ENCODE results near the gene ZNF468.
A peak's percentile ranks its signal among the peaks of the same experiment; 100 is the strongest.
"Not testable (repeated sequence)": the region's sequence is repeated elsewhere in the genome, so short reads cannot be mapped to it uniquely, and the experiment has no call there.

The ZNF468 gene

DNA sequence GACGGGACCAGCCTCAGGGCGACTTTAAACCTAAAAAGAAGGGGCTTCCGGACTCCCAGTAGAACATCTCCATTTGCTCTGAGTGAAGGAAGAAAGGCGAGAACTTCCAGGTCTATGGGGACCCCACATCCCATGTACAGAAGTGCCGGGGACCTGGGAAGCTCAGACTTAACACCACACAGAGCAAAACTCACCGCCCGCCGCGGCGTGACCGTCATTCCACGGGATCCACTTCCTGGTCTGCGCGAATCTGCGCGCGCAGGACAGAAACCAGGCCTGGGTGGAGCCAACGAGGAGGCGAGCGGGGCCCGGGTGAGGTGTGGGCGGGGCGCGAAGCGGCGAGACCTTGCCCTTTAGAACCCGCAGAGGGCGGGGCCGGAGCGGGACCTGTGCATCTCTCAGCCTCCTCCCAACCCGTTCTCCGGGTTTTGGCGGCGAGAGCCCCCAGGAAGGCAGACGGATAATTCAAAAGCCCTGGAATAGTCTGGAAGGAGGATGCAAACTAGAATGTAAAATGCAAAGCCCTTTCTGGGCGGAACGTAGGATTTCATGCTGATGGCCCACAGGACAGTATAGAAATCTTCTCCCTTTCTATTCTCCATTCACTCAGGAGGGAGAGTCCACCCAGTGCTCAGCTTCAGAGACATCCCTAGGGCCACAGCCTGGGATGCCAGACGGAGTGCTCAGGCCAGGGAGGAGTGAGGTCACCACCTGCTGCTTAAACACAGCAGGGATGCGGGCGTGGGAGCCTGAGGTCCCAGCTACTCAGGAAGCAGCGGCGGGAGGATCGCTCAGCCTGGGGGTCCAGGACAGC is at the start of gene ZNF468:
Gene ZNF468, minus strand, starts transcription at position 242 of the 814 bp plus-strand sequence. CDS start 3,347 bp downstream, outside the sequence.
- DNase-seq, result peak; percentile 67

- not testable (repeated sequence) for DNase-seq
Measured at GRCh38 chr19:52904052-52904780, 46.8 kb upstream of the ZNF468 start.

DNA sequence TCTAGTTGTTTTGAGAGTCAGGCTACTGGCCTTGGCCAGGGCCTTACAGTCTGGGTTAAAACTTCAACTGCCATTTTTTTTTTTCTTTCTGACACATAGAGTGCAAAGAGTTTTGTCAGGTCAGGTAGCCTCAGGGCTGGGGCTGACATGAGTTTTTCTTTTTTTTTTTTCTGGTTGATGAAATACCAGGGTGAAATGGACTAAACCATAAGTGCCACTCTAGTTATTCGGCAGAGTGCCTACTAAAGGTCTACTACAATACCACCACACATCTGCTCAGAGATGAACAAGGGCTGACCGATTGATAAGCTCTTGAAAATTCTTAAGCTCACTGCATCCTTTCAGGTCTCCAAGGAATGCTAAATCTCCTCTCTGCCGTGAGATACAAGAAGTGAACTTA is 44.4 kb upstream of the ZNF468 start:
- no peak for DNase-seq

GRCh38 chr19:52898596-52898995 is 41.2 kb upstream of the ZNF468 start:
- DNase-seq, result not testable (repeated sequence)

DNA sequence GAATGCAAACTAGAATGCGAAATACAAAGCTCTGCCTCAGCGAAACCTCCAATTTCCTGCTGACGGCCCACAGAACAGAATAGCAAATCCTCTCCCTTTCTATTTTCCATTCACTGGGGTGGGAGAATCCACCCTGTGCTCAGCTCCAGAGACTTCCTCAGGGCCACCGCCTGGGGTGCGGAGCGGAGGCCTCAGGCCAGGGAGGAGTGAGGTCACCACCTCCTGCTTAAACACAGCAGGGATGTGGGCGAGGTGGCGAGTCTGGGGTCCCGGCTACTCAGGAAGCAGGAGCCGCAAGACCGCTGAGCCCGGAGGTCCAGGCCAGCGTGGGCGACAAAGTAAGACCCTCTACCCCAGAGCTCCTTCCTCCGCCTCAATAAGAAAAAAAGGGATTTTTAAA is 40.7 kb upstream of the ZNF468 start:
- no peak for DNase-seq

DNA sequence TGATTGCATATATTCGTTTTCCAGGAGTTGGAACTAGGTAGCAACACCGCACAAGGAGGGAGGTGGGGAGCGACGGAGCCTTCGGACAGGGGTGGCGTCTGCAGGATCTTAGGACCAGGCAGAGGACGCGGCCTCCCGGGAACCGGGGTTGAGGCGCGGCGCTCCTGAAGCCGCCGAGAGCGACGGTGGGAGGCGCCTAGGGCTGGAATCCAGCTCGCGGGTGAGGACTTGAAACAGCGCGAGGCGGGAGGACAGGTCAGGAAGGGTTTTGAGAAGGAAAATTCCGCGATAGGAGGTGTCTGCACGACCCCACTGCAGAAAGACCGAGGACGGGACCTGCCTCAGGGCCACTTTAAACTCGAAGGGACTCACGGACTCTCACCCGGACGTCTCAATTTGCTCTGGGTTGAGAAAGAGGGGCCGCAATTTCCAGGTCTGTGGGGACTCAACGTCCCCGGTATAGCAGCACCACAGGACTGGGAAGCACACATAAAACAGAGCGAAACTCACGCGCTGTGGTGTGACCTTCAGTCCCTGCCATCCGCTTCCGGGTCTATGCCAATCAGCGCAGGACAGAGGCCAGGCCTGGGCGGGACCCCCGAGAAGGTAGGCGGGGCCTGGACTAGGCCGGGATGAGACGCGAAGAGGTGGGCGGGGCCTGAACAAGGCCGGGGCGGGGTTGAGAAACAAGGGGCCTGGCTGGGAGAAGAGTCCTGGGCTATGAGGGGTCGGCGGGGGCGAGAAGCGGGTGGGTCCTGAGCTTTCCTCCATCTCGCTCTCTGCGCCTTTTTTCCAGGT is 39.9 kb upstream of the ZNF468 start, which contains the start of gene ZNF320:
Gene ZNF320, minus strand, starts transcription at position 498 of the 798 bp plus-strand sequence. CDS start 7,380 bp downstream, outside the sequence.
- DNase-seq, result peak; percentile 82

GRCh38 chr19:52896431-52897137 is 39.2 kb upstream of the ZNF468 start:
- DNase-seq, result no peak

DNA sequence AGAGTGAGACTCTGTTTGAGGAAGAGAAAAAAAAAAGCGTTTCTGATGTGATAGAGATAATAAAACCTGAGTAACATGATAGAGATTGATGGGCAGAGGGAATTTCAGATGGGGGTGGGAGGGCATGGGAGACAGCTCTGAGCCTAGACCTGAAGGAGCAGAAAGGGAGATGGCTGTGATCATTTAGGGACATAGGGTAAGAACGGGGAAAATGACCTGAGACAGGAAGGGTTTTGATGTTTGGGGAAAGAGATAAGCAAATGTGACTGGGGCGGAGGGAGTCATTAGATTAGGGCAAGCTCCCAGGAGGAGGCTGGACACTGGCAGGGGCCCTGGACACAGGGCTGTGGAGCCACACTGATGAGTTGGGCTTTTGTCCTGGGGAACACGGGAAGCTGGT is 33.9 kb upstream of the ZNF468 start:
- no peak for DNase-seq

- no peak for DNase-seq
Measured at GRCh38 chr19:52889931-52890330, 32.5 kb upstream of the ZNF468 start.

GRCh38 chr19:52889076-52889475 is 31.7 kb upstream of the ZNF468 start:
- DNase-seq, result no peak

- no peak for DNase-seq
Measured at GRCh38 chr19:52880895-52881389, 23.5 kb upstream of the ZNF468 start.

DNA sequence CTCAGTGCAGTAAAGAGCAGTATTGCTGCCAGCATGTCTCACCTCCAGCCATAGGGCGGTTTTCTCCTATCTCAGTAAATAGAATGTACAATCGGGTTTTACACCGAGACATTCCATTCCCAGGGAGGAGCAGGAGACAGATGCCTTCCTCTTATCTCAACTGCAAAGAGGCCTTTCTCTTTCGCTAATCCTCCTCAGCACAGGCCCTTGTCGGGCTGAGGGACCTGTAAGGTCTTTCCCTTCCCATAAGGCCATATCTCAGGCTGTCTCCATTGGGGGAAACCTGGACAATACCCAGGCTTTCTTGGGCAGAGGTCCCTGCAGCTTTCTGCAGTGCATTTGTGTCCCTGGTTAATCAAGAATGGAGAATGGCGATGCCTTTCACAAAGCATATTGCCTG is 15.6 kb upstream of the ZNF468 start:
- DNase-seq, result not testable (repeated sequence)

DNA sequence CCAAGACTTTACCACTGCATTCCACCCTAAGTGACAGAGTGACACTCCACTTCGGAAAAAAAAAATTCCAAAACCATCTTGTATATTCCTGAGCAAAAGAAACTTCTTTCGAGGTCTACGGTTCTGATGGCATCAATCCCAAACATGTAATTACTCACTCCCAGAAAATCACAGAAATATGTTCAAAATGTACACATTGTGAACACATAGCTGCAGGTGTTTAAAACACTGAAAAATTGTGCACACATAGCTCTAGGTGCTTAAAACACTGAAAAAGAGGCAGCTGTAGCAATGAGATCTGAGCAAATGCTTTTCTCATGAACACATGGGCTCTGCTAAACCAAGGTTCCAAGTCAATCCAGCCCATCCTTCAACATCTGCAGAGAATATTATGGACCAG is 14.0 kb upstream of the ZNF468 start:
- no peak for DNase-seq

- not testable (repeated sequence) for DNase-seq
Measured at GRCh38 chr19:52868031-52868430, 10.6 kb upstream of the ZNF468 start.

- DNase-seq, result not testable (repeated sequence)
Measured at GRCh38 chr19:52856540-52857377, 660 bp downstream of the ZNF468 start.

DNA sequence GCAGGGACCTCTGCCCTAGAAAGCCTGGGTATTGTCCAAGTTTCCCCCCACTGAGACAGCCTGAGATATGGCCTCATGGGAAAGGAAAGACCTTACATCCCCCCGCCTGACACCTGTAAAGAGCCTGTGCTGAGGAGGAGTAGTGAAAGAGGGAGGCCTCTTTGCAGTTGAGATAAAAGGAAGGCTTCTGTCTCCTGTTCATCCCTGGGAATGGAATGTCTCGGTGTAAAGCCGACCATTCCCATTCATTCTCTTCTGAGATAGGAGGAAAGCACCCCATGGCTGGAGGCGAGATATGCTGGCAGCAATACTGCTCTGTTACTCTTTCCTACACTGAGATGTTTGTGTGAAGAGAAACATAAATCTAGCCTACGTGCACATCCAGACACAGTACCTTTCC is 10.1 kb downstream of the ZNF468 start:
- not testable (repeated sequence) for DNase-seq

DNA sequence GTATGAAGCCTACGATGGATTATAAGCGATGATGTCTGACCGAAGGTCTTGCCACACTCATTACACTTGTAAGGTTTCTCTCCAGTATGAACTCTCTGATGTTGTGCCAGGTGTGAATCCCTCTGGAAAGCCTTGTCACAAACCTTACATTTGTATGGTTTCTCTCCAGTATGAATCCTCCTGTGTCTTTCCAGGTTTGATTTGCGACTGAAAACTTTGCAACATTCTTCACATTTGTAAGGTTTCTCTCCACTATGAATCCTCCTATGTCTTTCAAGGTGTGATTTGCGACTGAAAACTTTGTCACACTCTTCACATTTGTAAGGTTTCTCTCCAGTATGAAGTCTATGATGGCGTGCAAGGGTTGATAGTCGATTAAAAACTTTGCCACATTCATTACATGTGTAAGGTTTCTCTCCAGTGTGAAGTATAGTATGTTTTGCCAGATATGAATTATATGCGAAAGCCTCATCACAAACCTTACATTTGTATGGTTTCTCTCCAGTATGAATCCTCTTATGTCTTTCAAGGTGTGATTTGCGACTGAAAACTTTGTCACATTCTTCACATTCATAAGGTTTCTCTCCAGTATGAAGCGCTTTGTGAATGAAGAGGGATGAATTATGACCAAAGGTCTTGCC is 16.5 kb downstream of the ZNF468 start:
- DNase-seq, result not testable (repeated sequence)

GRCh38 chr19:52834289-52834688 is 23.1 kb downstream of the ZNF468 start:
- not testable (repeated sequence) for DNase-seq

GRCh38 chr19:52833541-52833940 is 23.9 kb downstream of the ZNF468 start:
- not testable (repeated sequence) for DNase-seq

- DNase-seq, result not testable (repeated sequence)
Measured at GRCh38 chr19:52829866-52830265, 27.6 kb downstream of the ZNF468 start.

- DNase-seq, result no peak
Measured at GRCh38 chr19:52825765-52826164, 31.7 kb downstream of the ZNF468 start.
